ENCODE results near the gene CCDC117.

Gene CCDC117

DNA sequence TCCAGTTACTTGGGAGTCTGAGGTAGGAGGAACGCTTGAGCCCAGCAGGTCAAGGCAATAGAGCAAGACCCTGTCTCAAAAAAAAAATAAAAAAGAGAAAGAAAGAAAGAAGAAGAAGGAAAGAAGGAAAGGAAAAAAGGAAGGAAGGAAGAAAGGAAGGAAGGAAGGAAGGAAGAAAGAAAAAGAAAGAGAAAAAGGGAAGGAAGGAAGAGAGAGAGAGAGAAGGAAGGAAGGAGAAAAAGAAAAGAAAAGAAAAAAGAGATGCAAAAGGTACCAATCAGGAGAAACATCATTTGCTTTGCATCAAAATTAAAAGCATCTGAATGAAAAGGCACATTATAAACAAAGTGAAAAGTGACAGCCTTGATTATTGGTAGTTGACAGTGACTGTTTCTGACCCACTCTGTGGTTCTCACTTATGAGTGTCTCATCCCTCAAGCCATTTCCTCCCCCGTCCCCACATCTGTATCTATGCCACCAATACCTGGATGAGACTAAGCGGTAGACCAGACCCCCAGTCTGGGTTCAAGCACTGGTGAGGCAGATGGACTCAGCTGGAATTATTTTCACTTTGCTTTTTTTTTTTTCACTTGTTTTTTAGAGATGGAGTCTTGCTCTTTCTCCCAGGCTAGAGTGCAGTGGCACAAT is 60.9 kb downstream of the CCDC117 start:
- TF ChIP-seq EP300 (IDR thresholded peaks at IDR 0.05; ENCODE audit: borderline replicate concordance): no peak
- TF ChIP-seq RAD21 (IDR thresholded peaks at IDR 0.05; ENCODE audit: low read depth): no peak
- TF ChIP-seq TCF12 (IDR thresholded peaks at IDR 0.05; ENCODE audit: low read depth): no peak
- TF ChIP-seq TAF1 (IDR thresholded peaks at IDR 0.05; ENCODE audit: low read depth): no peak
- no peak for TF ChIP-seq TEAD4 (IDR thresholded peaks at IDR 0.05)
- no peak for TF ChIP-seq YY1 (IDR thresholded peaks at IDR 0.05; ENCODE audit: low read depth)
- no peak for TF ChIP-seq FOXM1 (IDR thresholded peaks at IDR 0.05; ENCODE audit: borderline replicate concordance, low read depth)
- no peak for TF ChIP-seq NFIC (IDR thresholded peaks at IDR 0.05)

DNA sequence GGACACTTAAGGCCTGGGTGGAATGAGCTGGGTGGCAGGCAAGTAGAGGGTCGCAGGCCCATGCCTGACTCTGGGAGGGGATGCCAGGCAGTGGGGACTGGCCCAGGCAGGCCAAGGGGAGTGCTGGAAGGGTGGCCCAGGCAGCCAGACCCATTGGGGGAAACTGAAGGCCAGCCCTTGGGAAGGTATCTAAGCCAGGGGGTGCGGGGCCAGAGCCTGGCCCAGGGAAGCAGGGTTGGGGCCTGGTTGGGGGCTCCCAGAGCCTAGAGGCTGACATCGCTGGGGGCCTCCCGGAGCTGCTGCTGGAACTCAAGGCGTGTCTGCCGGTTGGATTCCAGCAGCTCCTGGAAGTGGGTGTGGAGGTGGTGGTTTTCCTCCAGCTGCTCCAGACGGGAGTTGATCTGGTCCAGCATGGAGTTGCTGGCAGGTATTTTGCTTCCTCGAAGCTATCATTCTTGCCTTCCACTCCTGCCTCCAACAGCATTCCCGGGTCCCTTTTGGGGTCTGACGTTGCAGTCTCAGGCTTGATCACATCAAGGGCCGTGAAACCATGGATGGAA is 63.2 kb downstream of the CCDC117 start:
- TF ChIP-seq RAD21 (IDR thresholded peaks at IDR 0.05; ENCODE audit: low read depth) (no peak), FOXM1 (IDR thresholded peaks at IDR 0.05; ENCODE audit: borderline replicate concordance, low read depth) (no peak), EP300 (IDR thresholded peaks at IDR 0.05; ENCODE audit: borderline replicate concordance) (no peak), ZBTB7A (IDR thresholded peaks at IDR 0.05; ENCODE audit: low read depth) (no peak), CREB1 (IDR thresholded peaks at IDR 0.05; ENCODE audit: low read depth) (no peak), EGR1 (IDR thresholded peaks at IDR 0.05) (no peak), TCF12 (IDR thresholded peaks at IDR 0.05; ENCODE audit: low read depth) (no peak), NFIC (IDR thresholded peaks at IDR 0.05) (no peak), YY1 (IDR thresholded peaks at IDR 0.05; ENCODE audit: low read depth) (no peak)
- TF ChIP-seq, protein P1, sequence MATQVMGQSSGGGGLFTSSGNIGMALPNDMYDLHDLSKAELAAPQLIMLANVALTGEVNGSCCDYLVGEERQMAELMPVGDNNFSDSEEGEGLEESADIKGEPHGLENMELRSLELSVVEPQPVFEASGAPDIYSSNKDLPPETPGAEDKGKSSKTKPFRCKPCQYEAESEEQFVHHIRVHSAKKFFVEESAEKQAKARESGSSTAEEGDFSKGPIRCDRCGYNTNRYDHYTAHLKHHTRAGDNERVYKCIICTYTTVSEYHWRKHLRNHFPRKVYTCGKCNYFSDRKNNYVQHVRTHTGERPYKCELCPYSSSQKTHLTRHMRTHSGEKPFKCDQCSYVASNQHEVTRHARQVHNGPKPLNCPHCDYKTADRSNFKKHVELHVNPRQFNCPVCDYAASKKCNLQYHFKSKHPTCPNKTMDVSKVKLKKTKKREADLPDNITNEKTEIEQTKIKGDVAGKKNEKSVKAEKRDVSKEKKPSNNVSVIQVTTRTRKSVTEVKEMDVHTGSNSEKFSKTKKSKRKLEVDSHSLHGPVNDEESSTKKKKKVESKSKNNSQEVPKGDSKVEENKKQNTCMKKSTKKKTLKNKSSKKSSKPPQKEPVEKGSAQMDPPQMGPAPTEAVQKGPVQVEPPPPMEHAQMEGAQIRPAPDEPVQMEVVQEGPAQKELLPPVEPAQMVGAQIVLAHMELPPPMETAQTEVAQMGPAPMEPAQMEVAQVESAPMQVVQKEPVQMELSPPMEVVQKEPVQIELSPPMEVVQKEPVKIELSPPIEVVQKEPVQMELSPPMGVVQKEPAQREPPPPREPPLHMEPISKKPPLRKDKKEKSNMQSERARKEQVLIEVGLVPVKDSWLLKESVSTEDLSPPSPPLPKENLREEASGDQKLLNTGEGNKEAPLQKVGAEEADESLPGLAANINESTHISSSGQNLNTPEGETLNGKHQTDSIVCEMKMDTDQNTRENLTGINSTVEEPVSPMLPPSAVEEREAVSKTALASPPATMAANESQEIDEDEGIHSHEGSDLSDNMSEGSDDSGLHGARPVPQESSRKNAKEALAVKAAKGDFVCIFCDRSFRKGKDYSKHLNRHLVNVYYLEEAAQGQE (IDR thresholded peaks at IDR 0.05; ENCODE audit: low read depth): no peak
- TF ChIP-seq, protein P2, sequence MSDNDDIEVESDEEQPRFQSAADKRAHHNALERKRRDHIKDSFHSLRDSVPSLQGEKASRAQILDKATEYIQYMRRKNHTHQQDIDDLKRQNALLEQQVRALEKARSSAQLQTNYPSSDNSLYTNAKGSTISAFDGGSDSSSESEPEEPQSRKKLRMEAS (IDR thresholded peaks at IDR 0.05): no peak

DNA sequence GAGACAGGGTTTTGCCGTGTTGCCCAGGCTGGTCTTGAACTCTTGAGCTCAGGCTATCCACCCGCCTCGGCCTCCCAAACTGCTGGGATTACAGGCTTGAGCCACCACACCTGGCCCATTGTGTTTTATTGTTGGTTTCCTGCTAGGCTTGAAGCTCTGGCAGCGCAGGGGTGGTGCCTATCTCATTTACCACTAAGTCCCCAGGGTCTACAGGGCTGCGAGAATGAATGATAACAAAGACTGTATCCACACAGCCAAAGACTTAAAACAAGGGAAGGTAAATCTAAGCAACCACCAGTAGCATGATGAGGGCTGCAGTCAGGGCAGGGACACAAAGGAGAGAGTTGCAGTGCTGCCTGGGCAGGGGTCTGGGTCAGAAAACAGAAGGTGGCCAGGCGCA is 65.1 kb downstream of the CCDC117 start:
- TF ChIP-seq CEBPB (IDR thresholded peaks at IDR 0.05) (no peak), NFIC (IDR thresholded peaks at IDR 0.05) (no peak), YY1 (IDR thresholded peaks at IDR 0.05; ENCODE audit: low read depth) (no peak), TAF1 (IDR thresholded peaks at IDR 0.05; ENCODE audit: low read depth) (no peak), TCF12 (IDR thresholded peaks at IDR 0.05; ENCODE audit: low read depth) (no peak), RAD21 (IDR thresholded peaks at IDR 0.05; ENCODE audit: low read depth) (no peak), TEAD4 (IDR thresholded peaks at IDR 0.05) (no peak), ZBTB7A (IDR thresholded peaks at IDR 0.05; ENCODE audit: low read depth) (no peak), CREB1 (IDR thresholded peaks at IDR 0.05; ENCODE audit: low read depth) (no peak), EP300 (IDR thresholded peaks at IDR 0.05; ENCODE audit: borderline replicate concordance) (no peak), FOXM1 (IDR thresholded peaks at IDR 0.05; ENCODE audit: borderline replicate concordance, low read depth) (no peak), EGR1 (IDR thresholded peaks at IDR 0.05) (no peak)
- TF ChIP-seq, protein P2 (IDR thresholded peaks at IDR 0.05): no peak
- TF ChIP-seq, protein P1 (IDR thresholded peaks at IDR 0.05; ENCODE audit: low read depth): no peak
